22Rv1 (cell line): ENCODE data around the gene ATOX1.

Source experiments
- ZFX ChIP-seq: fragments of 450-650 bp; IDR thresholded peaks from 2 replicates; pipeline ENCODE4 v1.6.1; 2017; ENCODE audit warnings: antibody characterized with exemption, borderline replicate concordance
- TF ChIP-seq, protein P1 (sequence below): fragments of 450-650 bp; IDR thresholded peaks from 2 replicates; pipeline ENCODE4 v1.5.1; 2017; ENCODE audit warnings: mild to moderate bottlenecking

DNA sequence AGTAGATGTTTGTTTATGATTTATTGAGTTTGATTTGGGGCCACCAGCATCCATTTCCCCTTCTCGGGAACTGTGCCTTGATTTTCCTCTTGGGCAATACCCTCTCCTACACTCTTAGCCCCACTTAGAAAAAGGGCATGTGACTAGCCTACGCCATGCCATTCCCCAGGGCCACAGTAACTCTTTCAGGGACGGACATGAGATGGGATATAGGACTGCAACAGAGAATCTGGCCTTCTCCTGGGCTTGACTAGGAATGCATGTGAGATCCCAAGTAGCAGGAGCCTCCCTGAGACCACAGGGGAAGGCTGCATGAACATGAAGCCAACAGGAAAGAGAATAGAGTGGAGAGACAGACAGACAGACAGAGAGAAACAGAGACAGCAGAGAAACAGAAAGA, 41.0 kb downstream of the ATOX1 start:
- TF ChIP-seq, protein P1, sequence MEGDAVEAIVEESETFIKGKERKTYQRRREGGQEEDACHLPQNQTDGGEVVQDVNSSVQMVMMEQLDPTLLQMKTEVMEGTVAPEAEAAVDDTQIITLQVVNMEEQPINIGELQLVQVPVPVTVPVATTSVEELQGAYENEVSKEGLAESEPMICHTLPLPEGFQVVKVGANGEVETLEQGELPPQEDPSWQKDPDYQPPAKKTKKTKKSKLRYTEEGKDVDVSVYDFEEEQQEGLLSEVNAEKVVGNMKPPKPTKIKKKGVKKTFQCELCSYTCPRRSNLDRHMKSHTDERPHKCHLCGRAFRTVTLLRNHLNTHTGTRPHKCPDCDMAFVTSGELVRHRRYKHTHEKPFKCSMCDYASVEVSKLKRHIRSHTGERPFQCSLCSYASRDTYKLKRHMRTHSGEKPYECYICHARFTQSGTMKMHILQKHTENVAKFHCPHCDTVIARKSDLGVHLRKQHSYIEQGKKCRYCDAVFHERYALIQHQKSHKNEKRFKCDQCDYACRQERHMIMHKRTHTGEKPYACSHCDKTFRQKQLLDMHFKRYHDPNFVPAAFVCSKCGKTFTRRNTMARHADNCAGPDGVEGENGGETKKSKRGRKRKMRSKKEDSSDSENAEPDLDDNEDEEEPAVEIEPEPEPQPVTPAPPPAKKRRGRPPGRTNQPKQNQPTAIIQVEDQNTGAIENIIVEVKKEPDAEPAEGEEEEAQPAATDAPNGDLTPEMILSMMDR = no peak
- no peak for TF ChIP-seq ZFX
